H1 (cell line): ENCODE measurements around the gene NT5DC1.

ENCODE experiments used
- KDM1A ChIP-seq: fragments of 200-600, 300-600 bp; sonication (generic); IDR thresholded peaks from 2 replicates; pipeline ENCODE4 v1.7.1; 2016; ENCODE audit warnings: mild to moderate bottlenecking, low read length, borderline replicate concordance
- POLR2A ChIP-seq, 2 experiments: IDR thresholded peaks; 1 replicate in 1 of 2; 2 replicates in 1 of 2; pipeline ENCODE4 v1.6.1; 2011; ENCODE audit warnings: low read depth in 2 of 2, low read length in 2 of 2, mild to moderate bottlenecking in 2 of 2; ENCODE audit errors: control extremely low read depth in 1 of 2
- POU5F1 ChIP-seq: IDR thresholded peaks from 2 replicates; pipeline ENCODE4 v1.6.1; 2011; ENCODE audit warnings: low read depth, mild to moderate bottlenecking, low read length, moderate library complexity
- SIRT6 ChIP-seq: IDR thresholded peaks from one replicate; pipeline ENCODE4 v1.7.1; 2012; ENCODE audit warnings: low read length, inconsistent platforms
- SRF ChIP-seq: IDR thresholded peaks from 2 replicates; pipeline ENCODE4 v1.6.1; 2011; ENCODE audit warnings: mild to moderate bottlenecking, low read depth, low read length, moderate library complexity
- TF ChIP-seq, protein P1 (sequence below), 3 experiments: IDR thresholded peaks; 1 replicate in 2 of 3; 2 replicates in 1 of 3; pipeline versions ENCODE4 v1.5.1 to v1.6.1; 2011; ENCODE audit warnings: low read length in 3 of 3, mild to moderate bottlenecking in 3 of 3, inconsistent platforms in 2 of 3, low read depth in 1 of 3, moderate library complexity in 1 of 3; ENCODE audit not compliant: insufficient read depth in 1 of 3; ENCODE audit errors: control extremely low read depth in 1 of 3

DNA sequence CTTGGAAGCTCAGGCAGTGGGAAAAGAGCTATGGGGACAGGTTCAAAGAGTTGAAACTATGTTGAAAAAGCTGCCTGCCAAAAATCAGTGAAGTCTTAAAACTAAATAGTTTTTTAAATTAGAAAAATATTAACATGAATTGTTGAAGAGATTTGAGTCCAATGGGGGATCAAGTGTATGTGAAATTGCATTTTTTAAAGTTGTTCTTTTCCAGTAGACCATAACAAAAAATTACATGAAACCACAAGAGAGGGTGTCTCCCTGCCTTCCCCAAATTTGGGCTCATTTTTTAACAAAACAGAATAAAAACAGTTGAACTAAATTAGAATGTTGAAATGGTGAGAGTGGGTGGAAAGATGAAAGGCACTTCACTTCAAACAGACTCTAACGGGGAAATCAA, 56.7 kb downstream of the NT5DC1 start:
- TF ChIP-seq, protein P1, sequence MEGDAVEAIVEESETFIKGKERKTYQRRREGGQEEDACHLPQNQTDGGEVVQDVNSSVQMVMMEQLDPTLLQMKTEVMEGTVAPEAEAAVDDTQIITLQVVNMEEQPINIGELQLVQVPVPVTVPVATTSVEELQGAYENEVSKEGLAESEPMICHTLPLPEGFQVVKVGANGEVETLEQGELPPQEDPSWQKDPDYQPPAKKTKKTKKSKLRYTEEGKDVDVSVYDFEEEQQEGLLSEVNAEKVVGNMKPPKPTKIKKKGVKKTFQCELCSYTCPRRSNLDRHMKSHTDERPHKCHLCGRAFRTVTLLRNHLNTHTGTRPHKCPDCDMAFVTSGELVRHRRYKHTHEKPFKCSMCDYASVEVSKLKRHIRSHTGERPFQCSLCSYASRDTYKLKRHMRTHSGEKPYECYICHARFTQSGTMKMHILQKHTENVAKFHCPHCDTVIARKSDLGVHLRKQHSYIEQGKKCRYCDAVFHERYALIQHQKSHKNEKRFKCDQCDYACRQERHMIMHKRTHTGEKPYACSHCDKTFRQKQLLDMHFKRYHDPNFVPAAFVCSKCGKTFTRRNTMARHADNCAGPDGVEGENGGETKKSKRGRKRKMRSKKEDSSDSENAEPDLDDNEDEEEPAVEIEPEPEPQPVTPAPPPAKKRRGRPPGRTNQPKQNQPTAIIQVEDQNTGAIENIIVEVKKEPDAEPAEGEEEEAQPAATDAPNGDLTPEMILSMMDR (IDR thresholded peaks at IDR 0.05; ENCODE audit: control extremely low read depth in 1 of 3, insufficient read depth in 1 of 3, low read depth in 1 of 3, low read length in 3 of 3) = no peak
- no peak for TF ChIP-seq KDM1A
- TF ChIP-seq SRF = no peak
- TF ChIP-seq POU5F1 = no peak
- TF ChIP-seq SIRT6 = no peak
- no peak for TF ChIP-seq POLR2A (IDR thresholded peaks at IDR 0.05; ENCODE audit: control extremely low read depth in 1 of 2, low read depth in 2 of 2, low read length in 2 of 2)
